PFSK-1 (cell line): ENCODE data around the gene EXOC6B.

Experiments used
- TAF1 ChIP-seq: IDR thresholded peaks from 2 replicates; pipeline ENCODE4 v1.6.1; 2012; ENCODE audit warnings: low read length, control low read depth, borderline replicate concordance; ENCODE audit not compliant: insufficient read depth
- TF ChIP-seq, protein P1 (sequence below), 2 experiments: IDR thresholded peaks; 2 replicates each; pipeline versions ENCODE4 v1.6.1 to v1.8.0; 2011 to 2012; ENCODE audit warnings: low read depth in 2 of 2, low read length in 2 of 2, control low read depth in 1 of 2, inconsistent platforms in 1 of 2, mild to moderate bottlenecking in 1 of 2, moderate library complexity in 1 of 2; ENCODE audit not compliant: insufficient read depth in 1 of 2

DNA sequence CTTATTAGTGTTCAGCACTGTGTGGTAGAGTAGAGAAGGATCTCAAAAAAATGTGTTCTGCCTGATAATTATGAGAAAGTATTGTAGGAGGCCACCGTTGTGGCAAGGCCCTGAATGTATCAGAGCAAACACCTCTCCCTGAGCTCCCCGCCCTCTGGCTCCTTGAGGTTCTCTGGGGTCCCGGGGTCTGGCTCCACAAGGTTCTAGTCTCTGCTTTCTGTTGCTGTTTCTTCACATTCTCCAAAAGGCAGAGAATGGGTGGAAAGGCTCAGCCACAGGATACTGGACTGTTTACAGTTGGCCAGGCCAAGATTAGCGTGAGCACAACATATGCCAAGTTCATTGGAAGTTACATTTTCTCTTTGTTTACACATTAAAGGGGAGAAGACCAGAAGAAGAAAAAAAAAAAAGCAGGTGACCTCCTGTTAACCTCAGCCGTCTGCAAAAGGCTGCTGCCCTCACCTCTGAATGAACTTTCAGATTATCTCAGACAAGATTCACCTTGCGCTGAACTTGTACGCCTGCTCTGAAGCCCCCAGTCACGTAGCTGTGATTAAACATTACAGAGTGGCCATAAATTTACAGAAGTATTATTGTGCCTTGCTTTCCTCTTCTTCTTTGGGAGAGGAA is 621.6 kb downstream of the EXOC6B start:
- TF ChIP-seq, protein P1, sequence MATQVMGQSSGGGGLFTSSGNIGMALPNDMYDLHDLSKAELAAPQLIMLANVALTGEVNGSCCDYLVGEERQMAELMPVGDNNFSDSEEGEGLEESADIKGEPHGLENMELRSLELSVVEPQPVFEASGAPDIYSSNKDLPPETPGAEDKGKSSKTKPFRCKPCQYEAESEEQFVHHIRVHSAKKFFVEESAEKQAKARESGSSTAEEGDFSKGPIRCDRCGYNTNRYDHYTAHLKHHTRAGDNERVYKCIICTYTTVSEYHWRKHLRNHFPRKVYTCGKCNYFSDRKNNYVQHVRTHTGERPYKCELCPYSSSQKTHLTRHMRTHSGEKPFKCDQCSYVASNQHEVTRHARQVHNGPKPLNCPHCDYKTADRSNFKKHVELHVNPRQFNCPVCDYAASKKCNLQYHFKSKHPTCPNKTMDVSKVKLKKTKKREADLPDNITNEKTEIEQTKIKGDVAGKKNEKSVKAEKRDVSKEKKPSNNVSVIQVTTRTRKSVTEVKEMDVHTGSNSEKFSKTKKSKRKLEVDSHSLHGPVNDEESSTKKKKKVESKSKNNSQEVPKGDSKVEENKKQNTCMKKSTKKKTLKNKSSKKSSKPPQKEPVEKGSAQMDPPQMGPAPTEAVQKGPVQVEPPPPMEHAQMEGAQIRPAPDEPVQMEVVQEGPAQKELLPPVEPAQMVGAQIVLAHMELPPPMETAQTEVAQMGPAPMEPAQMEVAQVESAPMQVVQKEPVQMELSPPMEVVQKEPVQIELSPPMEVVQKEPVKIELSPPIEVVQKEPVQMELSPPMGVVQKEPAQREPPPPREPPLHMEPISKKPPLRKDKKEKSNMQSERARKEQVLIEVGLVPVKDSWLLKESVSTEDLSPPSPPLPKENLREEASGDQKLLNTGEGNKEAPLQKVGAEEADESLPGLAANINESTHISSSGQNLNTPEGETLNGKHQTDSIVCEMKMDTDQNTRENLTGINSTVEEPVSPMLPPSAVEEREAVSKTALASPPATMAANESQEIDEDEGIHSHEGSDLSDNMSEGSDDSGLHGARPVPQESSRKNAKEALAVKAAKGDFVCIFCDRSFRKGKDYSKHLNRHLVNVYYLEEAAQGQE (IDR thresholded peaks at IDR 0.05; ENCODE audit: insufficient read depth in 1 of 2, low read depth in 2 of 2, low read length in 2 of 2): no peak
- TF ChIP-seq TAF1: no peak
